Suprapubic skin (tissue), 4 donors: ENCODE results near the gene DPP10.

Source experiments
- EP300 ChIP-seq: sonication (generic); formaldehyde crosslinking; IDR thresholded peaks from one replicate; pipeline ENCODE4 v1.6.1; 2017; ENCODE audit warnings: antibody characterized with exemption
- POLR2AphosphoS5 ChIP-seq, 3 donors: sonication (generic); formaldehyde crosslinking; IDR thresholded peaks; one replicate each; pipeline ENCODE4 v1.6.1; 2017; ENCODE audit warnings: antibody characterized with exemption in 3 of 3
- TF ChIP-seq, protein P1 (sequence below), 2 donors: fragments of 200-600 bp in 1 of 2; fragments of 450-650 bp in 1 of 2; sonication (generic) in 1 of 2; IDR thresholded peaks; one replicate each; pipeline ENCODE4 v1.5.1; 2016 to 2019; ENCODE audit warnings: antibody characterized with exemption in 2 of 2, mild to moderate bottlenecking in 1 of 2, moderate library complexity in 1 of 2

DNA sequence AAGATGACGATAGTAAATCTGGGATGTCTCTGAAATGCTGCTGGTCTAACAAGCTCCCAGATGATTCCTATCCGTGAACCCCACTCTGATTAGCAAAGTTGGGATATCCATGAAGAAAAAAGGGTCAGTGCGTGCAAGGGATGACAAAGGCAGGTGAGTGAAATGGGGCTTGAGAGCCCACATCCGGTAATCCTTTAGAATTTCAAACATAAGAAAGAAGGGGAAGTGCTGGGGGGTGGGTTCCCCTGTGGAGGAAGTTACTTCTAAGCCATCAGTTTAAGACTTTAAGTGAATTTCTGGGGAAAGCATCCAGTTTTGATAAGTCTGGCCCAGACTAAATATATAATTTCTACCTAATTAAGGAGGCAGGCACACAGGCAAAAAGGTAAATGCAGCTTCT lies 209.5 kb downstream of the DPP10 start:
- no peak for TF ChIP-seq POLR2AphosphoS5 (IDR thresholded peaks at IDR 0.05)
- TF ChIP-seq, protein P1, sequence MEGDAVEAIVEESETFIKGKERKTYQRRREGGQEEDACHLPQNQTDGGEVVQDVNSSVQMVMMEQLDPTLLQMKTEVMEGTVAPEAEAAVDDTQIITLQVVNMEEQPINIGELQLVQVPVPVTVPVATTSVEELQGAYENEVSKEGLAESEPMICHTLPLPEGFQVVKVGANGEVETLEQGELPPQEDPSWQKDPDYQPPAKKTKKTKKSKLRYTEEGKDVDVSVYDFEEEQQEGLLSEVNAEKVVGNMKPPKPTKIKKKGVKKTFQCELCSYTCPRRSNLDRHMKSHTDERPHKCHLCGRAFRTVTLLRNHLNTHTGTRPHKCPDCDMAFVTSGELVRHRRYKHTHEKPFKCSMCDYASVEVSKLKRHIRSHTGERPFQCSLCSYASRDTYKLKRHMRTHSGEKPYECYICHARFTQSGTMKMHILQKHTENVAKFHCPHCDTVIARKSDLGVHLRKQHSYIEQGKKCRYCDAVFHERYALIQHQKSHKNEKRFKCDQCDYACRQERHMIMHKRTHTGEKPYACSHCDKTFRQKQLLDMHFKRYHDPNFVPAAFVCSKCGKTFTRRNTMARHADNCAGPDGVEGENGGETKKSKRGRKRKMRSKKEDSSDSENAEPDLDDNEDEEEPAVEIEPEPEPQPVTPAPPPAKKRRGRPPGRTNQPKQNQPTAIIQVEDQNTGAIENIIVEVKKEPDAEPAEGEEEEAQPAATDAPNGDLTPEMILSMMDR (IDR thresholded peaks at IDR 0.05), result no peak
- TF ChIP-seq EP300, result no peak
